ENCODE results near the gene SPPL2C.

SPPL2C gene

DNA sequence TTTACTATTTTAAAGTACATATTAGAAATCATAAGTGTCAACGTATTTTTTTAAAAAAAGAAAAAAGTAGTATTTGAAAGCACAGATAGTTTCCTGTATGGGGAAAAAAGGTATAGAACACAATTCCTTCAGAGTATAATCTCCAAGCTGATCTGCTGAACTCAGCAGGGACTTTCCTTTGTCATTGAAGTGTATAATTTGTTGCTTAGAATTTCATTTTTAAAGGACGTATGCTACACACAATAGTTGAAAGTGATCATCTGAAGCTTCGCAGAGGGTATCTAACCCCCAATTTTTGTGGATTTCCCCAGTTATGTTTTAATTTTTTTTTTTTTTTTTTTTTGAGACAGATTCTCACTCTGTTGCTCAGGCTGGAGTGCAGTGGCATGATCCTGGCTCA is 29.5 kb downstream of the SPPL2C start:
- DNase-seq = no peak

GRCh38 chr17:45876539-45876938 is 31.9 kb downstream of the SPPL2C start:
- no peak for DNase-seq

GRCh38 chr17:45877467-45877866 is 32.8 kb downstream of the SPPL2C start:
- DNase-seq = no peak

GRCh38 chr17:45883063-45883462 is 38.4 kb downstream of the SPPL2C start:
- DNase-seq = no peak

DNA sequence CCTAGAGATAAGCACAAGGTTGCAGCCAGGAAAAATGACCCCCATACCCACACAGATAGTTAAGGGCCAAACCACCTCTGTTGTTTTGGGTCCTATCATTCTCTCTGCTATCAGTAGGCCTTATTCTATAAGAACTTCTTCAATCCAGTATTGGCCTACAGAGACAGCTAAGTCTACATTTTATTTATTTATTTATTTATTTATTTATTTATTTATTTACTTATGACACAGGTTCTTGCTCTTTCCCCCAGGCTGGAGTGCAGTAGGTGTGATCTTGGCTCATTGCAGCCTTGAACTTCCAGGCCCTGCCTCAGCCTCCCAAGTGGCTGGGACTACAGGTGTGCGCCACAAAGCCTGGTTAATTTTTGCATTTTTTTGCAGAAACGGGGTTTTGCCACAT is 42.2 kb downstream of the SPPL2C start:
- no peak for DNase-seq

GRCh38 chr17:45888392-45888791 is 43.7 kb downstream of the SPPL2C start:
- DNase-seq = no peak

DNA sequence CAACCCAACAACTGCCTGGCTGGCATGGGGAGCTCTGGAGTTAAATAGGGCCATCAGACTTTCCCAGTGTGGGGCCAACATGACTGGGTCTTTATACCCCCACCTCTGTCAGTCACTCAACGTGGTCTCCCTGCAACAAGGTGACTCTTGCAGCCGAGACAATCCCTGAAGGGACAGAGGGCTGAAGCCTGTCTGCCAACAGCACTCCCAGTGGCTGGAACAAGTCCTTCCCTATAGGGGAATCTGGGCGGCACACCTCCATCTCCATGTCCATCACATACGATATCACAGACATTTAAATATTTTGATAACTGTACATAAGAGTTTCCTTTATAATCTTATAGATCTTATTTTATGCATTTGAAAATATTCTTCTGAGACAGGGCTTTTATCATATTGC is 44.9 kb downstream of the SPPL2C start:
- DNase-seq = no peak

GRCh38 chr17:45893725-45894021 is 49.0 kb downstream of the SPPL2C start:
- no peak for DNase-seq

- DNase-seq = peak; percentile 33 to 97 (median 91)
These were observed 49.5 kb downstream of the SPPL2C start, which contains the start of gene MAPT for GRCh38 chr17:45894022-45894784. TSS of gene MAPT (plus strand) at chr17:45894554. CDS start at chr17:45962338, 67,784 bp downstream.

DNA sequence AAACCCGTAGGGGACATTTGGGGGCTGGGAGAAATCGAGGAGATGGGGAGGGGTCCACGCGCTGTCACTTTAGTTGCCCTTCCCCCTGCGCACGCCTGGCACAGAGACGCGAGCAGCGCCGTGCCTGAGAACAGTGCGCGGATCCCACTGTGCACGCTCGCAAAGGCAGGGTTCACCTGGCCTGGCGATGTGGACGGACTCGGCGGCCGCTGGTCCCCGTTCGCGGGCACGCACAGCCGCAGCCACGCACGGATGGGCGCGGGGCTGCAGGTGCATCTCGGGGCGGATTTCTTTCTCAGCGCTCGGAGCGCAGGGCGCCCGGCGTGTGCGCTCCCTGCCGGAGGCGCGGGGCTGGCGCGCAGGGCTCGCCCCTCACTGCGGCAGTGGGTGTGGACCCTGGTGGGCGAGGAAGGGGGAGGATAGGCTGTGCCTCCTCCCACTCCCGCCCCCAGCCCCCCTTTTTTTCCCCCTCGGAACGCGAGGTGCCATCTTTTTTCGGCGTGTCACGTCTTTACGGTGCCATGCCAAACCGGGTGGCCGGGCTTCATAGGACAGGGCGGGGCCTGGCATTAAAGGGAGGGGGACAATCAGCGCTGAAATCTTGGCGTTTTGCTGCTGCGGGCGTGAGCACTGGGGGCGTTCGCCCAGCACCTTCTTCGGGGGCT is 50.8 kb downstream of the SPPL2C start:
- peak in 43 of 56 donors; percentile 20 to 72 (median 50) for DNase-seq

- DNase-seq = peak in 13 of 56 donors; percentile 33 to 72 (median 55)
These were observed 51.5 kb downstream of the SPPL2C start for GRCh38 chr17:45895969-45896785.
